HuH-7 (cell line): ENCODE measurements around the gene CPEB4.

Experiments used
- DNase-seq: peaks from one replicate; pipeline ENCODE4 v3.0.0; 2011; ENCODE audit warnings: low spot score

CPEB4 gene

GRCh38 chr5:173885475-173886010, 2.6 kb upstream of the CPEB4 start:
- DNase-seq, result no peak

GRCh38 chr5:173886150-173886549, 2.0 kb upstream of the CPEB4 start:
- DNase-seq, result no peak

GRCh38 chr5:173888473-173889131, 453 bp downstream of the CPEB4 start:
- DNase-seq, result no peak

GRCh38 chr5:173890195-173890991, 2.2 kb downstream of the CPEB4 start:
- DNase-seq, result no peak

GRCh38 chr5:173891308-173892116, 3.4 kb downstream of the CPEB4 start:
- no peak for DNase-seq

- no peak for DNase-seq
Observed at GRCh38 chr5:173893192-173893561, 5.0 kb downstream of the CPEB4 start.

- DNase-seq, result no peak
Observed at GRCh38 chr5:173895401-173896165, 7.4 kb downstream of the CPEB4 start.

GRCh38 chr5:173896631-173897030, 8.5 kb downstream of the CPEB4 start:
- DNase-seq, result no peak

GRCh38 chr5:173901705-173902104, 13.6 kb downstream of the CPEB4 start:
- no peak for DNase-seq

- DNase-seq, result no peak
Observed at GRCh38 chr5:173902334-173902733, 14.2 kb downstream of the CPEB4 start.

- no peak for DNase-seq
Observed at GRCh38 chr5:173902743-173903142, 14.6 kb downstream of the CPEB4 start.

- no peak for DNase-seq
Observed at GRCh38 chr5:173903396-173904140, 15.4 kb downstream of the CPEB4 start.

GRCh38 chr5:173904151-173904550, 16.0 kb downstream of the CPEB4 start:
- DNase-seq, result no peak

GRCh38 chr5:173907284-173907683, 19.1 kb downstream of the CPEB4 start:
- no peak for DNase-seq

GRCh38 chr5:173907686-173908371, 19.7 kb downstream of the CPEB4 start:
- no peak for DNase-seq

- DNase-seq, result no peak
Observed at GRCh38 chr5:173909199-173909598, 21.1 kb downstream of the CPEB4 start.

- DNase-seq, result no peak
Observed at GRCh38 chr5:173910215-173910614, 22.1 kb downstream of the CPEB4 start.

GRCh38 chr5:173911623-173912022, 23.5 kb downstream of the CPEB4 start:
- DNase-seq, result no peak

- DNase-seq, result no peak
Observed at GRCh38 chr5:173913686-173914321, 25.7 kb downstream of the CPEB4 start.
